ENCODE measurements around the gene SMC4. TPM values are rescaled to one million over a fixed set of nuclear protein-coding genes. Genes with fewer than 3 reads are reported as not detected.

SMC4 gene
- total RNA-seq, 4 donors from 2014 or later: 11.8 to 119 (median 72.4) TPM

DNA sequence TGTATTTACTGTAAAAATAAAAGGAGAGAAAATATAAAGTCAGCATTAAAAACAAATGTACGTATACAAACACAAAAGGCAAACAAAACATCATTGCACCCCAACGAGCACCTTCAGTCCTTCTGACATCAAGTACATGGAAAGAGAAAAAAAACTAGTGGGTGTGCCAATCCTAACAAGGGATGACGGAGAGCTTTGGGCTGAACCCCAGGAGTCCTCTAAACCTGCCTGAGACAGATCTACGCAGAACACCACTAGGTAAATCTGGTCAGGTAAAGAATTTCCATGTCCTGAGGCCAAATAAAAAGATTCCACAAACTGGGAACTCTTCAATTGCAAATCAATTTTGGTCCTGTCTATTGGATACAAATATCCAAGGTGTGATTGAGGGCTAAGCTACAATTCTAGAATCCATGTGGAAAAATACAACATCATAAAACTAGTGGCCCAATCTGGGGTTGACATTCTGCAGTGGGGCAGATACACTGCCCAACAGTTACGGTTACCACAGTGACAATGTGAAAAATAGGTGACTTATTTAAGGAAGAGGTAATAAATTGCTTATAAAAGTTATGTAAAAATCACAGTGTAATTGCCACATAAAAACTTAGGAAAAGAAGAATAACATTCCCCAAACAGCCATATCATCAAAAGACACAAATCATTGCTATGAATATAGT is 14.7 kb upstream of the SMC4 start:
- Histone ChIP-seq H3K27ac (no peak overlapping the region), H3K27me3 (no peaks in the 10 kb centered on the region), H3K36me3 (no peaks in the 10 kb centered on the region), H3K9me3 (no peaks in the 10 kb centered on the region), H3K4me1 (no peaks in the 10 kb centered on the region), H3K4me3 (no peak overlapping the region)
- no peak for DNase-seq
- intact Hi-C loops (cut with DNase I; ENCODE audit: low total_unique reads): no loop called here
- no peak for TF ChIP-seq POLR2A (IDR thresholded peaks at IDR 0.05)
- TF ChIP-seq, protein P1, sequence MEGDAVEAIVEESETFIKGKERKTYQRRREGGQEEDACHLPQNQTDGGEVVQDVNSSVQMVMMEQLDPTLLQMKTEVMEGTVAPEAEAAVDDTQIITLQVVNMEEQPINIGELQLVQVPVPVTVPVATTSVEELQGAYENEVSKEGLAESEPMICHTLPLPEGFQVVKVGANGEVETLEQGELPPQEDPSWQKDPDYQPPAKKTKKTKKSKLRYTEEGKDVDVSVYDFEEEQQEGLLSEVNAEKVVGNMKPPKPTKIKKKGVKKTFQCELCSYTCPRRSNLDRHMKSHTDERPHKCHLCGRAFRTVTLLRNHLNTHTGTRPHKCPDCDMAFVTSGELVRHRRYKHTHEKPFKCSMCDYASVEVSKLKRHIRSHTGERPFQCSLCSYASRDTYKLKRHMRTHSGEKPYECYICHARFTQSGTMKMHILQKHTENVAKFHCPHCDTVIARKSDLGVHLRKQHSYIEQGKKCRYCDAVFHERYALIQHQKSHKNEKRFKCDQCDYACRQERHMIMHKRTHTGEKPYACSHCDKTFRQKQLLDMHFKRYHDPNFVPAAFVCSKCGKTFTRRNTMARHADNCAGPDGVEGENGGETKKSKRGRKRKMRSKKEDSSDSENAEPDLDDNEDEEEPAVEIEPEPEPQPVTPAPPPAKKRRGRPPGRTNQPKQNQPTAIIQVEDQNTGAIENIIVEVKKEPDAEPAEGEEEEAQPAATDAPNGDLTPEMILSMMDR (IDR thresholded peaks at IDR 0.05): no peak

DNA sequence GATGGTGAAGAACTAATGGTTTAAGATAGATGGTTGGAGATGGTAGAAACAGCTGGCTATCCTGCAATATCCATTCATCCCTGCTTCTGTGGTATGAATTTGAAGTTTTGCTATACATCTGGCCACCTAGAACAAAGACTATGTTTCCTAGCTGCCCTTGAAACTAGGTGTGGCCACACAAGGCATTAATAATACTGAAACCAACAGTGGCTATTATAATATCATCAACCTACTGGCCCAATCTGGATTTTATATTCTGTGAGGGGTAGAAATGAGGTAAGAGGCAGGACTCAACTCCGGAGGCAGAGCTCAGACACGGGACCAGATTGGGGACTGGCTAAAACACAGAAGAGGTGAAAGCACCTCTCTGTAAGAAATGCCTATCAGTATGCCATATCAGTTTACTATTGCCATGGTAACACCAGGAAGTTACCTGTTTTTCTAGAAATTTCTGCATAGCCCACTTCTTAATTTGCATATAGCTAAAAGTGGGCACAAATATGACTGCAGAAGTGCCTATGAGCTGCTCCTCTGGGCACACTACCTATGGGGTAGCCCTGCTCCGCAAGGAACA is 8.8 kb upstream of the SMC4 start:
- Histone ChIP-seq H3K27ac (no peak overlapping the region), H3K27me3 (no peaks in the 10 kb centered on the region), H3K36me3 (no peaks in the 10 kb centered on the region), H3K9me3 (no peaks in the 10 kb centered on the region), H3K4me3 (no peak overlapping the region), H3K4me1 (no peaks in the 10 kb centered on the region)
- intact Hi-C loops (cut with DNase I; ENCODE audit: low total_unique reads): no loop called here
- no peak for DNase-seq
- TF ChIP-seq POLR2A (IDR thresholded peaks at IDR 0.05): no peak
- TF ChIP-seq, protein P1 (IDR thresholded peaks at IDR 0.05): no peak

DNA sequence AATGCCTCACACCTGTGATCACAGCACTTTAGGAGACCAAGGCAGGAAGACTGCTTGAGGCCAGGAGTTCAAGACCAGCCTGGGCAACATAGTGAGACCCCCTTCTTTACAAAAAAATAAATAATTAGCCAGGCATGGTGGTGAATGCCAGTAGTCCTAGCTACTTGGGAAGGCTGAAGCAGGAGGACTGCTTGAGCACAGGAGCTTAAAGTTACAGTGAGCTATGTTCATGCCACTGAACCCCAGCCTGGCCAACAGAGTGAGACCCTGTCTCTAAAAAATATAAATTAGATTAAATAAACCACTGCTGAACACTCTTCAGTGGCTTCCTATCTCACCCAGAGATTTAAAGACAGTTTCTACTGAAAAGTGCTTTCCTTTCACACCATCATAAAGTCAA is 6.7 kb upstream of the SMC4 start:
- no peak for TF ChIP-seq POLR2A (IDR thresholded peaks at IDR 0.05)
- TF ChIP-seq, protein P1 (IDR thresholded peaks at IDR 0.05): no peak
- H3K36me3 ChIP-seq: no peaks in the 10 kb centered on the region
- intact Hi-C loops (cut with DNase I; ENCODE audit: low total_unique reads): no loop called here
- DNase-seq: no peak
- H3K4me3 ChIP-seq: no peak overlapping the region
- H3K27me3 ChIP-seq: no peaks in the 10 kb centered on the region
- H3K4me1 ChIP-seq: no peaks in the 10 kb centered on the region
- H3K9me3 ChIP-seq: no peaks in the 10 kb centered on the region
- H3K27ac ChIP-seq: no peak overlapping the region

DNA sequence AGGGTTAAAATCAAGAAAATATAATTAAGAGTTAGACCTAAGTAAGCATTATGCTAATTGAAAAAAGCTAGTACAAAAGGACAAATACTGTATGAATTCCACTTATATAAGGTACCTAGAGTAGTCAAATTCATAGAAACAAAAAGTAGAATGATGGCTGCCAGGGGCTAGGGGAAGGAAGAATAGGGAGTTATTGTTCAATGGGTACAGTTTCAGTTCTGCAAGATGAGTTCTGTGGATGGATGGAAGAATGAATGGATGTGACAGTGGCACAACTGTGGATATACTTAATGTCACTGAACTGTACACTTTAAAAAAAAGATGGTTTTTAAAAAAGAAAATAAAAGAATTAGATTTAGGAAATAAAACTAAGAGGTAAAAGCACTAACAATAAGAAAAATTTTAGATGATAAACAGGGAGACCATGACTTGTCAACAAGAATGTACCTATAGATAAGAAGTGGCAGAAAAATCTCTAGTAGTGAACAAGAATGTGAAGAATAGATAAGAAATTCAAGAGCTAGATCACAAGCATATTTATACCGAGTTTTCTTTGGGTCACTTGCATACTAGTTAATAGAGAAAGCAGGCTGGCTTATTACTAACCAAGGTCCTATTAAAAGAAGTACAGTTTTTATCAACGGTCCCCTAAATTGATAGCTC is 6.0 kb upstream of the SMC4 start:
- Histone ChIP-seq H3K4me1 (peaks cover 0 to 4% of the 10 kb centered on the region in 2 donors), H3K9me3 (no peaks in the 10 kb centered on the region), H3K27me3 (no peaks in the 10 kb centered on the region), H3K4me3 (no peak overlapping the region), H3K36me3 (no peaks in the 10 kb centered on the region), H3K27ac (no peak overlapping the region)
- DNase-seq: no peak
- TF ChIP-seq, protein P1 (IDR thresholded peaks at IDR 0.05): no peak
- no peak for TF ChIP-seq POLR2A (IDR thresholded peaks at IDR 0.05)
- intact Hi-C loops (cut with DNase I; ENCODE audit: low total_unique reads): no loop called here

DNA sequence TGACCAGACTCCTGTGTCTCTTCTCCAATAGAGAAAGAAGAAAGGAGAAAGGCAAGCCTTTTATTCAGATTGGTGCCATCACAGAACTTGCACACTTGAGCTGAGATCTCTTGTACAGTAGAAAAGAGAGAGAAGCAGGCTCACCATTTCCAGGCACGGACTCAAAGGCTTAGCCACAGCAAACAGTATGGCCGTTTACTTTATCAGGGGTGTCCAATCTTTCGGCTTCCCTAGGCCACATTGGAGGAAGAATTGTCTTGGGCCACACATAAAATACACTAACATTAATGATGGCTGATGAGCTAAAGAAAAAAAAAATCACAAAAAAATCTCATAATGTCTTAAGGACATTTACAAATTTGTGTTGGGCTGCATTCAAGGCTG is 5.4 kb upstream of the SMC4 start:
- TF ChIP-seq, protein P1 (IDR thresholded peaks at IDR 0.05): no peak
- TF ChIP-seq POLR2A (IDR thresholded peaks at IDR 0.05): no peak
- H3K4me1 ChIP-seq: peaks cover 0 to 4% of the 10 kb centered on the region in 2 donors
- intact Hi-C loops (cut with DNase I; ENCODE audit: low total_unique reads): no loop called here

More for the DNA sequence above, 5.4 kb upstream of the SMC4 start:
- H3K4me3 ChIP-seq: no peak overlapping the region
- no peaks in the 10 kb centered on the region for H3K9me3 ChIP-seq
- H3K36me3 ChIP-seq: no peaks in the 10 kb centered on the region
- no peak overlapping the region for H3K27ac ChIP-seq
- no peak for DNase-seq
- no peaks in the 10 kb centered on the region for H3K27me3 ChIP-seq
